NCI-H345 treated with DMSO at 0.1 percent for 48 hours (cell line): Measurements from ENCODE around the gene MAGEH1.

Source experiments
- DNase-seq: peaks from one replicate; lab custom pipeline; 2025; ENCODE audit not compliant: unreplicated experiment; lab: John Stamatoyannopoulos, UW

MAGEH1 gene

GRCh38 chrX:55490121-55490520, 38.2 kb downstream of the MAGEH1 start:
- no peak for DNase-seq

- no peak for DNase-seq
Measured at GRCh38 chrX:55490974-55491373, 39.0 kb downstream of the MAGEH1 start.
